ENCODE measurements around the gene ITGA6. TPM values are rescaled to one million over a fixed set of nuclear protein-coding genes. Genes with fewer than 3 reads are reported as not detected.

Gene ITGA6
- 271 and 414 TPM in 2 replicates for total RNA-seq

GRCh38 chr2:172427256-172427989 is at the start of gene ITGA6:
TSS of gene ITGA6 (plus strand) at chr2:172427586.

Other genes with a start within 250 kb of the ITGA6 start
- 4.7 and 6.7 TPM in 2 replicates for gene PDK1, start 128.5 kb downstream of the ITGA6 start, total RNA-seq